Cardiac muscle cell (in vitro differentiated cells and primary cell): ENCODE data around the gene HNRNPA1. TPM values are rescaled to one million over a fixed set of nuclear protein-coding genes. Genes with fewer than 3 reads are reported as not detected.

Experiments used
- DNase-seq, 2 donors: peaks; one replicate each; pipeline versions ENCODE4 v3.0.0 to v3.0.0-alpha.2; 2010 to 2017; ENCODE audit warnings: low read depth in 1 of 2, low spot score in 1 of 2
- H3K27ac ChIP-seq: fragments of 200-600 bp; sonication (generic); 2 replicates; pipeline ENCODE4 v1.5.1; 2016
- H3K27me3 ChIP-seq: fragments of 200-600 bp; sonication (generic); 2 replicates; pipeline ENCODE4 v1.6.0; 2016; ENCODE audit warnings: control low read depth
- H3K36me3 ChIP-seq: fragments of 200-600 bp; sonication (generic); 2 replicates; pipeline ENCODE4 v1.5.1; 2016; ENCODE audit warnings: control low read depth
- H3K4me1 ChIP-seq: fragments of 200-600 bp; sonication (generic); 2 replicates; pipeline ENCODE4 v1.8.1; 2017; ENCODE audit warnings: low read depth, mild to moderate bottlenecking, mixed run types
- H3K4me3 ChIP-seq: fragments of 200-600 bp; sonication (generic); 2 replicates; pipeline ENCODE4 v1.5.1; 2016; ENCODE audit warnings: mild to moderate bottlenecking
- H3K9me3 ChIP-seq: fragments of 200-600 bp; sonication (generic); 2 replicates; pipeline ENCODE4 v1.5.1; 2017; ENCODE audit warnings: low read depth, mild to moderate bottlenecking, control low read depth
- polyA plus RNA-seq: library from polyadenylated mRNA; unstranded; fragments of >200 nt; fragmentation: Nextera tagmentation; extraction: Ambion mirVana; gene quantifications from 2 replicates; pipeline ENCODE4 v1.2.1, GENCODE V29; 2016
- total RNA-seq: library from RNA; depleted of rRNA; stranded (reverse); fragments of >200 nt; gene quantifications from 2 replicates; pipeline ENCODE4 v1.2.3, GENCODE V29; 2016
- TF ChIP-seq, protein P1 (sequence below): IDR thresholded peaks from 2 replicates; pipeline ENCODE4 v1.5.1; 2012; ENCODE audit warnings: low read depth, mild to moderate bottlenecking, low read length

HNRNPA1 gene
- total and polyA plus RNA-seq, 2 experiments from 2014 or later = 794 to 963 TPM

DNA sequence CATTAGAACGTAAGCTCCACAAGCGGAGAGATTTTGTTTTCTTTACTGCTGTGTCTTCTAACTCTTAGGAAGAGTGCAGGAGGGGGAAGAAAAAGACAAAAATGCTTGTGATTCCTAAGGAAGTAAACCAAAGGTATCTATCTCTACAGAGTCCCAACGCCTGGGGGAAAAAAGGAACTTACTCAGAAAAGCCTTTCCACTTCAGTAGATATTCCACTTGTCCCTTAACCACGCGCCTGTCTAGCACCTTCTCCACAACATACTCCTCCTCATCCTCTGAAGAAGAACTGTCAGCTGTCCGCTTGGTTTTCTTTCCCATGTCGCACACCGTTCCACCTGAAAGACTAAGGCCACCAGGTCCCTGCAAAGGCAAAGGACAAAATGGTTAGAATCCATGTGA lies 23.2 kb upstream of the HNRNPA1 start:
- no peaks in the 10 kb centered on the region for H3K27me3 ChIP-seq
- no peaks in the 10 kb centered on the region for H3K9me3 ChIP-seq
- no peak overlapping the region for H3K4me3 ChIP-seq
- DNase-seq = no peak
- H3K4me1 ChIP-seq = peaks cover 45% of the 10 kb centered on the region
- TF ChIP-seq, protein P1, sequence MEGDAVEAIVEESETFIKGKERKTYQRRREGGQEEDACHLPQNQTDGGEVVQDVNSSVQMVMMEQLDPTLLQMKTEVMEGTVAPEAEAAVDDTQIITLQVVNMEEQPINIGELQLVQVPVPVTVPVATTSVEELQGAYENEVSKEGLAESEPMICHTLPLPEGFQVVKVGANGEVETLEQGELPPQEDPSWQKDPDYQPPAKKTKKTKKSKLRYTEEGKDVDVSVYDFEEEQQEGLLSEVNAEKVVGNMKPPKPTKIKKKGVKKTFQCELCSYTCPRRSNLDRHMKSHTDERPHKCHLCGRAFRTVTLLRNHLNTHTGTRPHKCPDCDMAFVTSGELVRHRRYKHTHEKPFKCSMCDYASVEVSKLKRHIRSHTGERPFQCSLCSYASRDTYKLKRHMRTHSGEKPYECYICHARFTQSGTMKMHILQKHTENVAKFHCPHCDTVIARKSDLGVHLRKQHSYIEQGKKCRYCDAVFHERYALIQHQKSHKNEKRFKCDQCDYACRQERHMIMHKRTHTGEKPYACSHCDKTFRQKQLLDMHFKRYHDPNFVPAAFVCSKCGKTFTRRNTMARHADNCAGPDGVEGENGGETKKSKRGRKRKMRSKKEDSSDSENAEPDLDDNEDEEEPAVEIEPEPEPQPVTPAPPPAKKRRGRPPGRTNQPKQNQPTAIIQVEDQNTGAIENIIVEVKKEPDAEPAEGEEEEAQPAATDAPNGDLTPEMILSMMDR = no peak
- H3K27ac ChIP-seq = peak overlapping the region; percentile 95
- H3K36me3 ChIP-seq = peaks cover 19% of the 10 kb centered on the region

DNA sequence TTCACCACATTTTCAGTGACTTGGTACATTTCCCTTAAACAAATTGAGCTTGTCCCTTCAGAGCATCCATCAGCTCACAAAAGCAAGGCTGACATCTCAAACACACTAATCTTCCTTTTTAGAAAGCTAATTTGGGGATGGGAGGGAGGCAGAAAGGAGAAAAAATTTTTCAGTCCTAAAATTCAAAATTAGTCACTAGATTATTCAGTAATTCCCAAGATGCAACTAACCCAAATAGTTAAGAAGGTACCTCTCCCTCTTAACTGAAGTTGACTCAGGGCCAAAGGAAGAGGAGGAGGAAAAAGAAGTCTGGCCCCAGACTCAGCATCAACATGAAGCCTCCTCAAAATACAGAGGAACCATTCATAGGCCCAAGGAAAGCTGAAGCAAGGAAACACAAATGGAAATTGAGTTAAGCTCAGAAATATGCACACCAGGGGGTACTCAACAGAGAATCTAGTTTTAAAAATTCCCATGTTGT lies 22.3 kb upstream of the HNRNPA1 start:
- peak in 1 of 2 donors; percentile 54 for DNase-seq
- TF ChIP-seq, protein P1 = no peak
- peak overlapping the region; percentile 95 for H3K27ac ChIP-seq
- peak overlapping the region; percentile 31 for H3K4me3 ChIP-seq
- peaks cover 16% of the 10 kb centered on the region for H3K36me3 ChIP-seq
- H3K9me3 ChIP-seq = no peaks in the 10 kb centered on the region
- no peaks in the 10 kb centered on the region for H3K27me3 ChIP-seq
- peaks cover 53% of the 10 kb centered on the region for H3K4me1 ChIP-seq

DNA sequence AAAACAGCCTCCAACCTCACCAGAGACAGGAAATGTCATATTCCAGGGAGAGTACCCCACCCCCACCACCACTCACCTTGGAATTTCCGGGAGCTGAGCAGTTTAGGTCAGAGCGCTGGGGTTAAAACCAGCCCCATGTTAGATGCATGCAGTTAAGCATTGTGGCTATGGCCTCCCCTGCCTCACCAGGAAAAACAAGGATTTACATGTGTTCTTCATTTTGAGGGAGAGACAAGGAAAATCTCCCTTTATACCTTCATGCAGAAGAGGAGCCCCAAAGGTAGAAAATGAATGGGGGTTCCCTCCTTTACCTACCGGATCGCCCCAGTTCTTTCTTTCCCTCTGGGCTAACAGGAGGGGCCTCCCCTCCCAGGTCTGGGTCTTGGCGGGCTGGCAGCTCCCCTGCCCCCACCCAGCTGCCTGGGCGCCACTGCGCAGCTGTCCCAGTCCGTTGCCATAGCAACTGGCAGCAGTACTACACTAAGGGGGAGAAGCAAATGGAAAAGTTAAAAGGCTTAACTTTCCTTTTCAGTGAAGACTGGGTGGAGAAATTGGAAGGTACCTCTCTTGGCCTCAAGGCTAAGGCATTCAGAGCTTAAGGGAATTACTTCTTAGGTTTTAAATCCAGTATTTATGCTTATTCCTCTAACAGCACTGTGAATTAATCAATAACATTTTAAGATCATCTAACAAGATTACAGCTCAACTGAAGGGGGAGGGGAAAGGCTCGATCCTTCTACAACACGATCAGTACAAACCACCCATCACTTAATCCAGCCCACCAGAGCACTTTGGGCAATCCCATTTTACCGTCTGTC lies 21.1 kb upstream of the HNRNPA1 start:
- Histone ChIP-seq H3K4me1 (peaks cover 53% of the 10 kb centered on the region), H3K4me3 (peak overlapping the region; percentile 31), H3K27ac (peak overlapping the region; percentile 95), H3K9me3 (no peaks in the 10 kb centered on the region), H3K36me3 (peaks cover 16% of the 10 kb centered on the region), H3K27me3 (no peaks in the 10 kb centered on the region)
- peak; percentile 92 to 94 for DNase-seq
- TF ChIP-seq, protein P1 = no peak

DNA sequence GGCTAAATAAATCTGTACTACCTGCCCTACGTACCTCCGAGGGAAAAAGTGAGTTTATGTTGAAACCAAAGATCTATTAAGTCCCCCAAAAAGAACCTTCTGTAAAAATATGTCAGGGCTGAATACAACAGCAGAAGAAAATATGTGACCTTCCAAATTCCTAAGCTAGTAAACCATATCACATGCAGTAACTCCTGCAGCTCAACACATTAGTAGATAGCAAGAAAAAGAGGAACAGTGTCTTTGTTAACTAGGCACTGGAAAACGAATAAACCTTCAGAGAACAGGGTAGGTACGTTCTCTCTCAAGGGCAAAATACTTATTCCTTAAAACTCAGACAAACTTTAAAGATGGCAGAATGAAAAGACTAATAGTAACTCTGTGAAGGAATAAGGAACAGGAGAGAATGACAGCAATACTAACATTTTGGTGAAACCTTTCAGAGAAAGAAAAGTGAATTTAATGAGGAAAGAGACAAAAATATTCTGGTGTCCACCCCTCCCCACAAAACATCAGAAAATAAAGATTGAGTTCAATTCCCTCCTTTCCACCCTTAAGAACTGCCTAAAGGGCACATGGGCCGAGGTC lies 18.6 kb upstream of the HNRNPA1 start:
- H3K27me3 ChIP-seq = no peaks in the 10 kb centered on the region
- peaks cover 3% of the 10 kb centered on the region for H3K36me3 ChIP-seq
- TF ChIP-seq, protein P1 = no peak
- peak in 1 of 2 donors; percentile 26 for DNase-seq
- peak overlapping the region; percentile 95 for H3K27ac ChIP-seq
- H3K9me3 ChIP-seq = no peaks in the 10 kb centered on the region
- H3K4me3 ChIP-seq = no peak overlapping the region
- peaks cover 57% of the 10 kb centered on the region for H3K4me1 ChIP-seq

DNA sequence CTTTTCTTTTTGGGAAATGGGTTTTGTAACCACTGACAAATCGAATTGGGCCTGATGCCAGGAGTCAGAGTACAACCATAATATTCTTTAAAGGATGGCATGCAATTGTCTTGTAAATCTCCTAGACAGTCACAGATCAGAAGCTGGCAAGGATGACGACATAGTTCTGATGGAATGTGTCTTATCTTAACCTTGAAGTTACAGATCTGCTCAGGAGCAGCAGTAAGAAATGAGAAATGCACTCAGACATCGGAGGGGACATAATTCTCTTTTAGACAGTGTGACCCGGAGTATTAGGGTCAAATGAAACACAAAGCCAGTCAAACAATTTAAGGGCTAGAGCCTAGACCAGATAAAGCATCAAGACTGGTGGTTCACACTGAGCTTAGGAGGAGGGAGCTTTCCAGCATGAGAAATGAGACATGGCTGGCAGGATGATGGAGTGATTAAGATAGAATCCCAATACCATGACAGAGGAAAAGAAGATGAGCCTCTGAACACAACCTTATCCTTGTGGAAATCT lies 18.1 kb upstream of the HNRNPA1 start:
- DNase-seq = peak; percentile 11 to 44
- Histone ChIP-seq H3K4me1 (peaks cover 54% of the 10 kb centered on the region), H3K4me3 (no peak overlapping the region)

More for the DNA sequence above, 18.1 kb upstream of the HNRNPA1 start:
- H3K36me3 ChIP-seq = no peaks in the 10 kb centered on the region
- no peaks in the 10 kb centered on the region for H3K9me3 ChIP-seq
- no peaks in the 10 kb centered on the region for H3K27me3 ChIP-seq
- peak overlapping the region; percentile 95 for H3K27ac ChIP-seq
- TF ChIP-seq, protein P1 = no peak
